GM12872 (cell line): ENCODE data around the gene ELAVL2.

Experiments used
- CTCF ChIP-seq: IDR thresholded peaks from 3 replicates; pipeline ENCODE4 v1.5.1; 2011; ENCODE audit warnings: low read depth, mild to moderate bottlenecking, low read length, moderate library complexity; ENCODE audit not compliant: insufficient read depth

Gene ELAVL2

GRCh38 chr9:23814243-23814642, 11.8 kb downstream of the ELAVL2 start:
- no peak for TF ChIP-seq CTCF

- no peak for TF ChIP-seq CTCF
These were observed 13.4 kb downstream of the ELAVL2 start for GRCh38 chr9:23812673-23813072.

- no peak for TF ChIP-seq CTCF
These were observed 14.4 kb downstream of the ELAVL2 start for GRCh38 chr9:23811633-23812032.

GRCh38 chr9:23803216-23803615, 22.8 kb downstream of the ELAVL2 start:
- TF ChIP-seq CTCF, result no peak

GRCh38 chr9:23801523-23801922, 24.5 kb downstream of the ELAVL2 start:
- TF ChIP-seq CTCF, result no peak

GRCh38 chr9:23799521-23799920, 26.5 kb downstream of the ELAVL2 start:
- TF ChIP-seq CTCF, result no peak

GRCh38 chr9:23798325-23798724, 27.7 kb downstream of the ELAVL2 start:
- no peak for TF ChIP-seq CTCF

GRCh38 chr9:23796209-23796608, 29.8 kb downstream of the ELAVL2 start:
- TF ChIP-seq CTCF, result no peak
